ENCODE measurements around the gene LSS.

DNA sequence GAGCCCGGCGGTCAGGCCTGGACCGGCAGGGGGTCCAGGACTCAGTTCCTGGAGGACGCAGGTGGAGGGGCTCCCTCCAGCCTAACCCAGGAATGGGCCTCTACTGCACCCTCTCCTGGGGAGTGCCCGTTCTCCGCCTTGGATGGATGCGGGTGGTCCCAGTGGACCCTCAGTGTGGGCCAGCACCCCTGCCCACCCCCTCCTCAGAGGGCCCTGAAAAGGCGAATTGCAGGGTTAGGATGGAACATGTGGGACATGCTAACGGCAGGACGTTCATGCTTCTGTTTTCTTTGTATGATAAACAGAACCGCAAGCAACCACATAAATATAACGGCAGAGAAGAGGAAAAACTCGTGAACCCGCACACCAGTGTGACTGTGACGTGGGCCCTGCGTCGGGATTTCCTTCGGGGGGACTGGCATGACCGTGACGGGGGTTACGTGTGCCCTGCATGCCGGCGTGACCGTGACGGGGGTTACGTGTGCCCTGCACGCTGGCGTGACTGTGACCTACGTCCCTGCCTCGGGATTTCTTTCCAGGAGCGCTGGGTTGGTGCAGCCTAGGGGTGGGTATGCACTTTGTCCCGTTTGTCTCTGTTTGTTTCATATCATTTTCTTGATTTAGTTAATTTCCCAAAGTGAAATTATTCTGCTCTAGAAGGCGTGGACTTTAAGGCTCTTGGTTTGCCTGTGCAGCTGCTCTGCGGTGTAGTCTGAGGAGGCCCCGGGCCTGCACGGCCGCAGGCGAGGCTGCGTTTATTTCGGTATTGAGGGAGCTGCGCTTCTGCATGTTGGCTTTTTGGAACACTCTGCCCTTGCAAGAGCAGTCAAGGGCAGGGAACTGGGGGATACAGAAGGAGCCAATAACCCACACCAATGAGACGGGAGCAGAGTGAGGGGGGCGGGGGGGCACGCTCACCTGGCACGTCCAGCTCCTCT, 76.3 kb downstream of the LSS start:
- no peak for TF ChIP-seq EZH2 (IDR thresholded peaks at IDR 0.05; ENCODE audit: low read length, unreplicated experiment)
- TF ChIP-seq, protein P1, sequence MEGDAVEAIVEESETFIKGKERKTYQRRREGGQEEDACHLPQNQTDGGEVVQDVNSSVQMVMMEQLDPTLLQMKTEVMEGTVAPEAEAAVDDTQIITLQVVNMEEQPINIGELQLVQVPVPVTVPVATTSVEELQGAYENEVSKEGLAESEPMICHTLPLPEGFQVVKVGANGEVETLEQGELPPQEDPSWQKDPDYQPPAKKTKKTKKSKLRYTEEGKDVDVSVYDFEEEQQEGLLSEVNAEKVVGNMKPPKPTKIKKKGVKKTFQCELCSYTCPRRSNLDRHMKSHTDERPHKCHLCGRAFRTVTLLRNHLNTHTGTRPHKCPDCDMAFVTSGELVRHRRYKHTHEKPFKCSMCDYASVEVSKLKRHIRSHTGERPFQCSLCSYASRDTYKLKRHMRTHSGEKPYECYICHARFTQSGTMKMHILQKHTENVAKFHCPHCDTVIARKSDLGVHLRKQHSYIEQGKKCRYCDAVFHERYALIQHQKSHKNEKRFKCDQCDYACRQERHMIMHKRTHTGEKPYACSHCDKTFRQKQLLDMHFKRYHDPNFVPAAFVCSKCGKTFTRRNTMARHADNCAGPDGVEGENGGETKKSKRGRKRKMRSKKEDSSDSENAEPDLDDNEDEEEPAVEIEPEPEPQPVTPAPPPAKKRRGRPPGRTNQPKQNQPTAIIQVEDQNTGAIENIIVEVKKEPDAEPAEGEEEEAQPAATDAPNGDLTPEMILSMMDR (conservative IDR thresholded peaks at IDR 0.05; ENCODE audit: low read depth, low read length): no peak
- no peak for TF ChIP-seq EZH2phosphoT487 (IDR thresholded peaks at IDR 0.05; ENCODE audit: borderline replicate concordance, low read length)
